ENCODE measurements around the gene NBEAL2.

DNA sequence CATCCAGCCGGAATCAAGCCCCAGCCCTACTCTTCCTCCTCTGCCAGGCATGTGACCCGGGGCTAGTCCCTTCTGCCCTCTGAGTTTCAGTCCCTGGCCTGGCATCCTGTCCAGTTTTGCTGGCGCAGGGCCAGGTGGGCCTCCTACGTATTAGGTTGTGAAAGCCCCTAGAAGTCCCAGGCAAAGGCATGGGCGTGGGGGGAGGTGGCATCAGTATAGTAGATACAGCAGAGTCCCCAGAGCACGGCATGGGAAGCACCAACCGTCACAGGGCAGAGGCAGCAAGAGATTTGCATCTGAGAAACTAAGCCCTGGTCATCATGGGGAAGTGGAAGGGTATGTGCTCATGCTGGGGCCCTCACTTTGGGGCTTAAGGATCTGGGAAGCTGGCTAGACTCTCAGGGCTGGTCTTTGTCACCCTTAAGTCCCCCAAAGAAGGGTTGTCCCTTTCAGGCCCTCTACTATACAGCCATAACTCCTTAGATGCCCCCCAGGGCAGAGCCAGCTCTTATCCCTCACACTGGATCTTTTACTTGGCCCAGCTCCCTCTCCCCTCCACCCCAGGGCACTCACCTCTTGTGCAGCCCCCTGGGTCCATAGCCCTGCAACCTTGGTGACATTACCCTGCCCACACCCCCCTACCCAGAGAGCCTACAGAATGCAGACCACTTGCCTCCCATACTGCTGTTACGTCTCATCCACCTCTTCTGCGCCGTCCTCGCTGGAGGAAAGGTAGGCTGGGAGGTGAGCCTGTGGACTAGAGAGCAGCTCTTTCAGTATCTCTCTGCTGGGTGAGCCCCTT, 11.3 kb downstream of the NBEAL2 start:
- TF ChIP-seq, protein P1, sequence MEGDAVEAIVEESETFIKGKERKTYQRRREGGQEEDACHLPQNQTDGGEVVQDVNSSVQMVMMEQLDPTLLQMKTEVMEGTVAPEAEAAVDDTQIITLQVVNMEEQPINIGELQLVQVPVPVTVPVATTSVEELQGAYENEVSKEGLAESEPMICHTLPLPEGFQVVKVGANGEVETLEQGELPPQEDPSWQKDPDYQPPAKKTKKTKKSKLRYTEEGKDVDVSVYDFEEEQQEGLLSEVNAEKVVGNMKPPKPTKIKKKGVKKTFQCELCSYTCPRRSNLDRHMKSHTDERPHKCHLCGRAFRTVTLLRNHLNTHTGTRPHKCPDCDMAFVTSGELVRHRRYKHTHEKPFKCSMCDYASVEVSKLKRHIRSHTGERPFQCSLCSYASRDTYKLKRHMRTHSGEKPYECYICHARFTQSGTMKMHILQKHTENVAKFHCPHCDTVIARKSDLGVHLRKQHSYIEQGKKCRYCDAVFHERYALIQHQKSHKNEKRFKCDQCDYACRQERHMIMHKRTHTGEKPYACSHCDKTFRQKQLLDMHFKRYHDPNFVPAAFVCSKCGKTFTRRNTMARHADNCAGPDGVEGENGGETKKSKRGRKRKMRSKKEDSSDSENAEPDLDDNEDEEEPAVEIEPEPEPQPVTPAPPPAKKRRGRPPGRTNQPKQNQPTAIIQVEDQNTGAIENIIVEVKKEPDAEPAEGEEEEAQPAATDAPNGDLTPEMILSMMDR (IDR thresholded peaks at IDR 0.05 in 2 of 3, conservative IDR thresholded peaks at IDR 0.05 in 1 of 3; ENCODE audit: control insufficient read depth in 2 of 3, extremely low read depth in 1 of 3, insufficient read depth in 1 of 3, low read depth in 3 of 3, low read length in 3 of 3), result no peak
- TF ChIP-seq EZH2 (IDR thresholded peaks at IDR 0.05; ENCODE audit: borderline replicate concordance, control insufficient read depth, low read depth, low read length), result no peak
- no peak for TF ChIP-seq NR2C2 (IDR thresholded peaks at IDR 0.05; ENCODE audit: borderline replicate concordance, control insufficient read depth, insufficient read length, low read depth)
- TF ChIP-seq NR2F1 (conservative IDR thresholded peaks at IDR 0.05), result peak; percentile 85
- no peak for TF ChIP-seq REST (IDR thresholded peaks at IDR 0.05; ENCODE audit: low read depth, low read length)
- TF ChIP-seq SIX5 (IDR thresholded peaks at IDR 0.05; ENCODE audit: low read depth, low read length, severe bottlenecking), result no peak
- TF ChIP-seq RCOR1 (conservative IDR thresholded peaks at IDR 0.05; ENCODE audit: low read depth, low read length), result no peak
- TF ChIP-seq SP1 (IDR thresholded peaks at IDR 0.05; ENCODE audit: low read depth, low read length), result no peak
- peak; percentile 26; the same call in 1 of the 2 replicates for TF ChIP-seq CHD2 (IDR thresholded peaks at IDR 0.05; ENCODE audit: borderline replicate concordance, low read depth, low read length)

Data from GM12878 (cell line).